ENCODE measurements around the gene MORN1. TPM values are rescaled to one million over a fixed set of nuclear protein-coding genes. Genes with fewer than 3 reads are reported as not detected.
A peak's percentile ranks its signal among the peaks of the same experiment; 100 is the strongest.

MORN1 gene
- total and polyA plus RNA-seq, 2 donors (not counting 3 experiments of a cell fraction or from before 2014, with no cell fraction given), result 4.3 to 6.4 TPM

DNA sequence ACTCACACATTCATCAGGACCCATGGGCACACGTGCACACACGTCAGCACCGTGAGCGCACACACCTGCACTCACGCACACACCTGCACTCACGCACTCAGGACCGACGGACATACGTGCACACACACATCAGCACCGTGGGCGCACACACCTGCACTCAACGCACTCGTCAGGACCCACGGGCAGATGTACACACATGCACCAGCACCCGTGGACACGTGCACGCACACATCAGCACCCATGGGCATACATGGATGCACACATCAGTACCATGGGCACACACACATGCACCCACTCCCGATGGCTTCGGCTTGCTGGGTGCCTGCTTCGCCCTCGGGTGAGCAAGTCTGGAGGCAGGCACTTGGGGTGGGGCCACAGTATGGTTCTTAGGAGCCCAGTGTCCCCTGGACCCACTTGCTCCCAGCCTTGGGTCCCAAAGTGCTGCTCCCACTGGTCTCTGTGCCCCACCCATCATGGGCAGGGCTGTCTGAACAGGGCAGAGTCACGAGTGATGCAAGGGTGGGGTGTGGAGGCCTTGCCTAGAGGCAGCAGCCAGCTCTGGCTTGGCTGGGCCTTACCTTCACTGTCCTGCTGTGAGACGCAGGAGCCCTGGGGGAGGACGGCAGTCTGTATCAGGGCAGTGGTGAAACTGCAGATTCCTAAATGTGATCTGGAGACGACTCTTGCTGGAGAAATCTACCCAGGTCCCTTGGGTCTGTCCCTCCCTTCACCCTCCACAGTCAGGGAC, 113.4 kb downstream of the MORN1 start:
- Histone ChIP-seq H3K4me2 (ENCODE audit: insufficient read depth, low read length) (no peak overlapping the region), H3K27me3 (ENCODE audit: control insufficient read depth in 2 of 2, insufficient read depth in 2 of 2, low read length in 2 of 2) (no peaks in the 10 kb centered on the region), H3K79me2 (ENCODE audit: control insufficient read depth, insufficient read depth, low read length) (peaks cover 77% of the 10 kb centered on the region), H3K4me1 (ENCODE audit: control insufficient read depth, extremely low read depth, insufficient read depth, low read length) (peaks cover 24% of the 10 kb centered on the region), H3K9me3 (replicated peaks; ENCODE audit: control insufficient read depth, insufficient read depth, low read length) (no peaks in the 10 kb centered on the region), H2AFZ (ENCODE audit: low read depth, low read length) (no peak overlapping the region), H3K4me3 (replicated peaks in 1 of 3; ENCODE audit: insufficient read depth in 1 of 3, low read depth in 1 of 3, low read length in 3 of 3) (no peak overlapping the region), H3K9me1 (replicated peaks; ENCODE audit: control insufficient read depth, extremely low read depth, insufficient read depth, low read length) (no peaks in the 10 kb centered on the region), H3K27ac (ENCODE audit: insufficient read depth, low read depth, low read length) (peak overlapping the region; percentile 69), H3K36me3 (ENCODE audit: control insufficient read depth in 2 of 2, extremely low read depth in 1 of 2, insufficient read depth in 2 of 2, low read length in 2 of 2) (peaks cover 0 to 4% of the 10 kb centered on the region in 2 experiments), H4K20me1 (replicated peaks; ENCODE audit: control insufficient read depth, extremely low read depth, insufficient read depth, low read length) (no peaks in the 10 kb centered on the region), H3K9ac (replicated peaks; ENCODE audit: extremely low read depth, insufficient read depth, low read length) (no peak overlapping the region)
- CTCF ChIA-PET, result interaction anchor here (0.6 kb wide), 1 partner anchor 20 kb away, joined by 3 read pairs; no protein-coding TSS in a partner anchor
- POLR2A ChIA-PET, result no interaction called here
- BruUV-seq (replicated peaks), result no TSS peak
- no peak for TF ChIP-seq MYC (IDR thresholded peaks at IDR 0.05; ENCODE audit: low read depth, low read length)
- no peak for TF ChIP-seq FOS (IDR thresholded peaks at IDR 0.05; ENCODE audit: borderline replicate concordance, insufficient read depth, low read length)
- TF ChIP-seq, protein P1, sequence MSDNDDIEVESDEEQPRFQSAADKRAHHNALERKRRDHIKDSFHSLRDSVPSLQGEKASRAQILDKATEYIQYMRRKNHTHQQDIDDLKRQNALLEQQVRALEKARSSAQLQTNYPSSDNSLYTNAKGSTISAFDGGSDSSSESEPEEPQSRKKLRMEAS (IDR thresholded peaks at IDR 0.05; ENCODE audit: insufficient read depth, insufficient read length), result no peak
- TF ChIP-seq, protein P2, sequence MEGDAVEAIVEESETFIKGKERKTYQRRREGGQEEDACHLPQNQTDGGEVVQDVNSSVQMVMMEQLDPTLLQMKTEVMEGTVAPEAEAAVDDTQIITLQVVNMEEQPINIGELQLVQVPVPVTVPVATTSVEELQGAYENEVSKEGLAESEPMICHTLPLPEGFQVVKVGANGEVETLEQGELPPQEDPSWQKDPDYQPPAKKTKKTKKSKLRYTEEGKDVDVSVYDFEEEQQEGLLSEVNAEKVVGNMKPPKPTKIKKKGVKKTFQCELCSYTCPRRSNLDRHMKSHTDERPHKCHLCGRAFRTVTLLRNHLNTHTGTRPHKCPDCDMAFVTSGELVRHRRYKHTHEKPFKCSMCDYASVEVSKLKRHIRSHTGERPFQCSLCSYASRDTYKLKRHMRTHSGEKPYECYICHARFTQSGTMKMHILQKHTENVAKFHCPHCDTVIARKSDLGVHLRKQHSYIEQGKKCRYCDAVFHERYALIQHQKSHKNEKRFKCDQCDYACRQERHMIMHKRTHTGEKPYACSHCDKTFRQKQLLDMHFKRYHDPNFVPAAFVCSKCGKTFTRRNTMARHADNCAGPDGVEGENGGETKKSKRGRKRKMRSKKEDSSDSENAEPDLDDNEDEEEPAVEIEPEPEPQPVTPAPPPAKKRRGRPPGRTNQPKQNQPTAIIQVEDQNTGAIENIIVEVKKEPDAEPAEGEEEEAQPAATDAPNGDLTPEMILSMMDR (IDR thresholded peaks at IDR 0.05; ENCODE audit: extremely low read depth in 1 of 2, insufficient read depth in 1 of 2, low read depth in 1 of 2, low read length in 2 of 2), result no peak
- TF ChIP-seq EZH2 (IDR thresholded peaks at IDR 0.05; ENCODE audit: borderline replicate concordance, low read depth, low read length, severe bottlenecking), result no peak
- no peak for TF ChIP-seq GATA2 (IDR thresholded peaks at IDR 0.05; ENCODE audit: insufficient read depth, insufficient read length, low read depth, low read length)
- no peak for TF ChIP-seq POLR2A (IDR thresholded peaks at IDR 0.05; ENCODE audit: low read depth, low read length)
- TF ChIP-seq POLR2AphosphoS5 (IDR thresholded peaks at IDR 0.05; ENCODE audit: insufficient read depth, low read depth, low read length), result no peak
- no peak for TF ChIP-seq JUN (IDR thresholded peaks at IDR 0.05; ENCODE audit: borderline replicate concordance, insufficient read depth, insufficient read length, low read depth)
- intact Hi-C loops (cut with micrococcal nuclease), result loop anchor here (2.0 kb wide), 4 partner anchors 13 to 83 kb away; partner anchors contain the start of gene FAAP20
- DNase-seq (ENCODE audit: low read depth, low spot score) (no peak), FAIRE-seq (no peak)
- dilution Hi-C loops (cut with MboI; ENCODE audit: extremely low pct_ligation_motif_present, low sequenced_read_pairs), result no loop called here
